Endothelial cell of umbilical vein (primary cell): ENCODE results near the gene DAZAP1. TPM values are rescaled to one million over a fixed set of nuclear protein-coding genes. Genes with fewer than 3 reads are reported as not detected.
A peak's percentile ranks its signal among the peaks of the same experiment; 100 is the strongest.

ENCODE experiments used
- BruUV-seq: library from RNA; stranded (reverse); fragments of 400-500 nt; replicated peaks from 2 replicates; lab custom pipeline; 2021; lab: Mats Ljungman, UMichigan
- CTCF ChIA-PET: fragments of 300-600, 350-600 bp; sonication (Branson Sonifier 250); formaldehyde crosslinking; loops from one replicate; lab custom pipeline; 2021; ENCODE audit warnings: antibody characterized with exemption, inconsistent platforms; lab: Charles Lee
- POLR2A ChIA-PET: fragments of 300-600, 350-600 bp; sonication (Branson Sonifier 250); formaldehyde crosslinking; loops from one replicate; lab custom pipeline; 2021; ENCODE audit warnings: antibody characterized with exemption, inconsistent platforms; lab: Charles Lee
- DNase-seq: peaks from one replicate; pipeline ENCODE4 v3.0.0-alpha.2; 2011; ENCODE audit warnings: low read depth, low spot score
- FAIRE-seq: peaks from 2 replicates; lab custom pipeline; 2011; peaks lifted over from hg19 to GRCh38; lab: Jason Lieb, UNC
- H2AFZ ChIP-seq: 2 replicates; pipeline ENCODE4 v1.6.0; 2012; ENCODE audit warnings: low read depth, low read length, control low read depth, inconsistent platforms
- H3K27ac ChIP-seq: 2 replicates; pipeline ENCODE4 v1.5.1; 2011; ENCODE audit warnings: low read depth, mild to moderate bottlenecking, control low read depth, low read length, moderate library complexity; ENCODE audit not compliant: insufficient read depth
- H3K27me3 ChIP-seq, 2 experiments: 2 replicates each; pipeline versions ENCODE4 v1.6.0 to v1.6.1; 2011; ENCODE audit warnings: low read length in 2 of 2, mixed read lengths in 1 of 2; ENCODE audit not compliant: control insufficient read depth in 2 of 2, insufficient read depth in 2 of 2
- H3K36me3 ChIP-seq, 2 experiments: 2 replicates in 1 of 2; 3 replicates in 1 of 2; pipeline ENCODE4 v1.5.1; 2011; ENCODE audit warnings: low read length in 2 of 2, mild to moderate bottlenecking in 1 of 2, moderate library complexity in 1 of 2; ENCODE audit not compliant: control insufficient read depth in 2 of 2, insufficient read depth in 2 of 2; ENCODE audit errors: extremely low read depth in 1 of 2
- H3K4me1 ChIP-seq: 3 replicates; pipeline ENCODE4 v1.5.1; 2011; ENCODE audit warnings: mild to moderate bottlenecking, low read length; ENCODE audit not compliant: control insufficient read depth, insufficient read depth; ENCODE audit errors: extremely low read depth
- H3K4me2 ChIP-seq: 2 replicates; pipeline ENCODE4 v1.6.1; 2011; ENCODE audit warnings: low read length, control low read depth, mixed read lengths; ENCODE audit not compliant: insufficient read depth
- H3K4me3 ChIP-seq, 3 experiments: fragments of 200-600 bp in 1 of 3; sonication (generic), shearing (Covaris generic) in 1 of 3; replicated peaks in 1 of 3; 2 replicates each; pipeline ENCODE4 v1.5.1; 2011 to 2016; ENCODE audit warnings: control low read depth in 3 of 3, low read length in 3 of 3, mild to moderate bottlenecking in 2 of 3, inconsistent platforms in 1 of 3, low read depth in 1 of 3, moderate library complexity in 1 of 3; ENCODE audit not compliant: insufficient read depth in 1 of 3
- H3K79me2 ChIP-seq: 2 replicates; pipeline ENCODE4 v1.6.0; 2012; ENCODE audit warnings: low read length, inconsistent platforms; ENCODE audit not compliant: control insufficient read depth, insufficient read depth
- H3K9ac ChIP-seq: replicated peaks from 2 replicates; pipeline ENCODE3; 2011; ENCODE audit warnings: low read length, control low read depth; ENCODE audit not compliant: insufficient read depth; ENCODE audit errors: extremely low read depth
- H3K9me1 ChIP-seq: replicated peaks from 3 replicates; pipeline ENCODE4 v1.6.0; 2011; ENCODE audit warnings: mild to moderate bottlenecking, low read length; ENCODE audit not compliant: control insufficient read depth, insufficient read depth; ENCODE audit errors: extremely low read depth
- H3K9me3 ChIP-seq: replicated peaks from 2 replicates; pipeline ENCODE4 v1.5.1; 2012; ENCODE audit warnings: low read length, inconsistent platforms; ENCODE audit not compliant: control insufficient read depth, insufficient read depth
- H4K20me1 ChIP-seq: replicated peaks from 2 replicates; pipeline ENCODE3; 2011; ENCODE audit warnings: mild to moderate bottlenecking, low read length; ENCODE audit not compliant: control insufficient read depth, insufficient read depth; ENCODE audit errors: extremely low read depth
- EZH2 ChIP-seq: IDR thresholded peaks from 2 replicates; pipeline ENCODE4 v1.6.1; 2012; ENCODE audit warnings: borderline replicate concordance, low read depth, mild to moderate bottlenecking, moderate library complexity, low read length, inconsistent platforms; ENCODE audit not compliant: severe bottlenecking
- FOS ChIP-seq: IDR thresholded peaks from 2 replicates; pipeline ENCODE4 v1.6.1; 2011; ENCODE audit warnings: mild to moderate bottlenecking, low read length, moderate library complexity, borderline replicate concordance; ENCODE audit not compliant: insufficient read depth
- GATA2 ChIP-seq: IDR thresholded peaks from 2 replicates; pipeline ENCODE4 v1.7.0; 2011; ENCODE audit warnings: low read depth, mild to moderate bottlenecking, moderate library complexity, mixed read lengths, low read length; ENCODE audit not compliant: insufficient read length, insufficient read depth
- JUN ChIP-seq: IDR thresholded peaks from 2 replicates; pipeline ENCODE4 v1.6.1; 2011; ENCODE audit warnings: borderline replicate concordance, low read depth; ENCODE audit not compliant: insufficient read length, insufficient read depth
- POLR2A ChIP-seq: IDR thresholded peaks from 2 replicates; pipeline ENCODE4 v1.6.1; 2012; ENCODE audit warnings: low read depth, mild to moderate bottlenecking, control low read depth, low read length
- POLR2AphosphoS5 ChIP-seq: IDR thresholded peaks from 2 replicates; pipeline ENCODE4 v1.6.1; 2012; ENCODE audit warnings: low read depth, mild to moderate bottlenecking, control low read depth, low read length, moderate library complexity; ENCODE audit not compliant: insufficient read depth
- dilution Hi-C: fragments of 300-500 bp; cut with MboI; formaldehyde crosslinking; loops from one replicate; pipeline ENCODE4 v1.15.0; 2019; ENCODE audit warnings: low sequenced_read_pairs; ENCODE audit not compliant: extremely low pct_ligation_motif_present
- intact Hi-C: fragments of 100-400 bp; cut with micrococcal nuclease; formaldehyde crosslinking; loops from one replicate; pipeline ENCODE4 v1.10.0; 2022
- polyA plus RNA-seq, 4 experiments: library from polyadenylated mRNA; depleted of rRNA in 3 of 4; stranded (reverse) in 3 of 4; unstranded in 1 of 4; fragments of >200 nt; gene quantifications; 2 replicates each; pipeline versions ENCODE4 v1.2.1 to v1.2.3, GENCODE V29; 2011 to 2012; ENCODE audit warnings: missing spikeins in 1 of 4
- total RNA-seq: library from RNA; stranded (reverse); gene quantifications from 2 replicates; pipeline ENCODE4 v1.2.3, GENCODE V29; 2021
- TF ChIP-seq, protein P1 (sequence below): IDR thresholded peaks from 2 replicates; pipeline ENCODE4 v1.6.1; 2011; ENCODE audit not compliant: insufficient read depth, insufficient read length

DAZAP1 gene
- total and polyA plus RNA-seq, 2 donors (not counting 3 experiments of a cell fraction or from before 2014, with no cell fraction given): 50.1 to 187 TPM

DNA sequence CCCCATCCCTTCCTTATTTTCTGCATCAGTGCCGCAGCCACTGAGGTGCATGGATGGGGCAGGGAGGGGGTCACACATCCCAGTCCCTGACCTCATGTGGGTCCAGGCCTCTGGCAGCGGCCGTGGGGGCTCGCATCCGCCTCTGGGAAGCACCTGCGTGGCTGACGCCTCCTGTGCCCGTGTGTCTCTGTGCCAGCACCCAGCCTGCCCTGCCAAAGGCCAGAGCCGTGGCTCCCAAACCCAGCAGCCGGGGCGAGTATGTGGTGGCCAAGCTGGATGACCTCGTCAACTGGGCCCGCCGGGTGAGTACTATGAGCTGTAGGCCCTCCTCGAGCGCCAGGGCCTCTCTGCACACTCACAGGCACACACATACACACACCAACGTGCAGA is 18.8 kb upstream of the DAZAP1 start:
- dilution Hi-C loops: no loop called here
- POLR2A ChIA-PET: no interaction called here
- FAIRE-seq: no peak

GRCh38 chr19:1389033-1389940 is 18.1 kb upstream of the DAZAP1 start:
- DNase-seq: no peak
- CTCF ChIA-PET: no interaction called here
- intact Hi-C loops: no loop called here
- no peaks in the 10 kb centered on the region for H3K9me3 ChIP-seq
- no peaks in the 10 kb centered on the region for H4K20me1 ChIP-seq
- H3K27me3 ChIP-seq: no peaks in the 10 kb centered on the region
- no peak for TF ChIP-seq GATA2
- TF ChIP-seq, protein P1, sequence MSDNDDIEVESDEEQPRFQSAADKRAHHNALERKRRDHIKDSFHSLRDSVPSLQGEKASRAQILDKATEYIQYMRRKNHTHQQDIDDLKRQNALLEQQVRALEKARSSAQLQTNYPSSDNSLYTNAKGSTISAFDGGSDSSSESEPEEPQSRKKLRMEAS: peak; percentile 33
- H3K36me3 ChIP-seq: peaks cover 3 to 28% of the 10 kb centered on the region in 2 experiments
- no peak overlapping the region for H3K27ac ChIP-seq
- H3K4me2 ChIP-seq: no peak overlapping the region
- BruUV-seq: no TSS peak
- H2AFZ ChIP-seq: no peak overlapping the region
- FAIRE-seq: no peak
- dilution Hi-C loops: no loop called here
- peaks cover 7% of the 10 kb centered on the region for H3K4me1 ChIP-seq
- POLR2A ChIA-PET: no interaction called here
- peaks cover 6% of the 10 kb centered on the region for H3K79me2 ChIP-seq
- H3K9me1 ChIP-seq: no peaks in the 10 kb centered on the region
- no peak overlapping the region for H3K4me3 ChIP-seq
- no peak overlapping the region for H3K9ac ChIP-seq

More for the DNA sequence above, 18.8 kb upstream of the DAZAP1 start:
- H3K36me3 ChIP-seq: peaks cover 3 to 28% of the 10 kb centered on the region in 2 experiments
- H3K9me1 ChIP-seq: no peaks in the 10 kb centered on the region
- H3K4me3 ChIP-seq: no peak overlapping the region
- H3K4me1 ChIP-seq: peaks cover 7% of the 10 kb centered on the region
- intact Hi-C loops: no loop called here
- no peak overlapping the region for H2AFZ ChIP-seq
- no peak for DNase-seq
- no peaks in the 10 kb centered on the region for H3K9me3 ChIP-seq
- H3K79me2 ChIP-seq: peaks cover 10% of the 10 kb centered on the region
- CTCF ChIA-PET: no interaction called here
- H3K9ac ChIP-seq: no peak overlapping the region
- H3K27me3 ChIP-seq: no peaks in the 10 kb centered on the region
- no peaks in the 10 kb centered on the region for H4K20me1 ChIP-seq
- BruUV-seq: no TSS peak
- TF ChIP-seq POLR2A: no peak
- no peak for TF ChIP-seq GATA2
- TF ChIP-seq EZH2: no peak
- no peak for TF ChIP-seq JUN
- TF ChIP-seq FOS: no peak
- TF ChIP-seq POLR2AphosphoS5: no peak
- H3K4me2 ChIP-seq: no peak overlapping the region
- H3K27ac ChIP-seq: no peak overlapping the region
